Activated T-cell treated with anti-CD3 and anti-CD28 coated beads, Interleukin-2, amount 50 U/mL, for 48 hours (primary cell): Measurements from ENCODE around the gene PLXNA4.

ENCODE experiments used
- DNase-seq, 2 experiments: peaks; one replicate each; pipeline ENCODE4 v3.0.0-alpha.2; 2020

PLXNA4 gene

GRCh38 chr7:132464740-132465139, 111.5 kb downstream of the PLXNA4 start:
- no peak for DNase-seq

- DNase-seq, result no peak
These were observed 112.3 kb downstream of the PLXNA4 start for GRCh38 chr7:132463922-132464321.

GRCh38 chr7:132462478-132462877, 113.8 kb downstream of the PLXNA4 start:
- no peak for DNase-seq

GRCh38 chr7:132461032-132461592, 115.2 kb downstream of the PLXNA4 start:
- DNase-seq, result no peak

GRCh38 chr7:132458729-132459128, 117.5 kb downstream of the PLXNA4 start:
- DNase-seq, result no peak

GRCh38 chr7:132457658-132458057, 118.6 kb downstream of the PLXNA4 start:
- no peak for DNase-seq

GRCh38 chr7:132456418-132456817, 119.9 kb downstream of the PLXNA4 start:
- DNase-seq, result no peak

GRCh38 chr7:132455378-132455777, 120.9 kb downstream of the PLXNA4 start:
- DNase-seq, result peak in 1 of 2 experiments; percentile 48

- DNase-seq, result no peak
These were observed 122.4 kb downstream of the PLXNA4 start for GRCh38 chr7:132453826-132454225.

GRCh38 chr7:132451161-132451560, 125.1 kb downstream of the PLXNA4 start:
- no peak for DNase-seq

- no peak for DNase-seq
These were observed 125.6 kb downstream of the PLXNA4 start for GRCh38 chr7:132450696-132451095.

- DNase-seq, result no peak
These were observed 126.1 kb downstream of the PLXNA4 start for GRCh38 chr7:132450188-132450587.

- DNase-seq, result no peak
These were observed 129.5 kb downstream of the PLXNA4 start for GRCh38 chr7:132446666-132447278.

GRCh38 chr7:132446260-132446659, 130.0 kb downstream of the PLXNA4 start:
- no peak for DNase-seq

- no peak for DNase-seq
These were observed 132.3 kb downstream of the PLXNA4 start for GRCh38 chr7:132443761-132444520.

GRCh38 chr7:132441935-132442334, 134.3 kb downstream of the PLXNA4 start:
- no peak for DNase-seq

- DNase-seq, result no peak
These were observed 136.1 kb downstream of the PLXNA4 start for GRCh38 chr7:132440151-132440550.

- DNase-seq, result no peak
These were observed 137.3 kb downstream of the PLXNA4 start for GRCh38 chr7:132438926-132439325.

- no peak for DNase-seq
These were observed 138.5 kb downstream of the PLXNA4 start for GRCh38 chr7:132437730-132438129.

- DNase-seq, result no peak
These were observed 140.1 kb downstream of the PLXNA4 start for GRCh38 chr7:132436121-132436520.

- DNase-seq, result no peak
These were observed 141.0 kb downstream of the PLXNA4 start for GRCh38 chr7:132435016-132435990.

- DNase-seq, result no peak
These were observed 142.2 kb downstream of the PLXNA4 start for GRCh38 chr7:132434041-132434440.

GRCh38 chr7:132433301-132433700, 143.0 kb downstream of the PLXNA4 start:
- DNase-seq, result no peak
